Keratinocyte (primary cell): Measurements from ENCODE around the gene AP3B1. TPM values are rescaled to one million over a fixed set of nuclear protein-coding genes. Genes with fewer than 3 reads are reported as not detected.
A peak's percentile ranks its signal among the peaks of the same experiment; 100 is the strongest.

Experiments
- DNase-seq: peaks from one replicate; pipeline ENCODE4 v3.0.0-alpha.2; 2011; ENCODE audit warnings: low read depth, missing footprints, low spot score
- FAIRE-seq: peaks from 2 replicates; lab custom pipeline; 2011; peaks lifted over from hg19 to GRCh38; lab: Jason Lieb, UNC
- H2AFZ ChIP-seq: 2 replicates; pipeline ENCODE4 v1.6.0; 2012; ENCODE audit warnings: low read length, control low read depth, inconsistent platforms; ENCODE audit not compliant: control insufficient read depth
- H3K27ac ChIP-seq: 2 replicates; pipeline ENCODE4 v1.5.1; 2011; ENCODE audit warnings: low read length; ENCODE audit not compliant: control insufficient read depth, insufficient read depth
- H3K27me3 ChIP-seq: 3 replicates; pipeline ENCODE4 v1.6.0; 2011; ENCODE audit warnings: low read length; ENCODE audit not compliant: control insufficient read depth, insufficient read depth; ENCODE audit errors: extremely low read depth
- H3K36me3 ChIP-seq, 2 experiments: 2 replicates in 1 of 2; 3 replicates in 1 of 2; pipeline ENCODE4 v1.5.1; 2011; ENCODE audit warnings: low read length in 2 of 2, mild to moderate bottlenecking in 1 of 2; ENCODE audit not compliant: control insufficient read depth in 2 of 2, insufficient read depth in 2 of 2; ENCODE audit errors: extremely low read depth in 1 of 2
- H3K4me1 ChIP-seq: 3 replicates; pipeline ENCODE4 v1.5.1; 2011; ENCODE audit warnings: low read length; ENCODE audit not compliant: control insufficient read depth, insufficient read depth; ENCODE audit errors: extremely low read depth
- H3K4me2 ChIP-seq: 3 replicates; pipeline ENCODE4 v1.6.0; 2011; ENCODE audit warnings: low read depth, low read length; ENCODE audit not compliant: control insufficient read depth, insufficient read depth; ENCODE audit errors: extremely low read depth
- H3K4me3 ChIP-seq, 3 experiments: fragments of 200-600 bp in 1 of 3; sonication (generic) in 1 of 3; 2 replicates in 2 of 3; 3 replicates in 1 of 3; pipeline ENCODE4 v1.5.1; 2011 to 2016; ENCODE audit warnings: low read length in 3 of 3, mild to moderate bottlenecking in 3 of 3, control low read depth in 2 of 3, inconsistent platforms in 1 of 3, low read depth in 1 of 3, mixed read lengths in 1 of 3, mixed run types in 1 of 3, moderate library complexity in 1 of 3; ENCODE audit not compliant: control insufficient read depth in 2 of 3, insufficient read depth in 2 of 3; ENCODE audit errors: extremely low read depth in 1 of 3
- H3K79me2 ChIP-seq: 2 replicates; pipeline ENCODE4 v1.6.0; 2012; ENCODE audit warnings: low read length; ENCODE audit not compliant: control insufficient read depth, insufficient read depth
- H3K9ac ChIP-seq: 3 replicates; pipeline ENCODE4 v1.6.0; 2011; ENCODE audit warnings: low read length; ENCODE audit not compliant: control insufficient read depth, insufficient read depth; ENCODE audit errors: extremely low read depth
- H3K9me1 ChIP-seq: 3 replicates; pipeline ENCODE4 v1.6.0; 2011; ENCODE audit warnings: low read length; ENCODE audit not compliant: control insufficient read depth, insufficient read depth; ENCODE audit errors: extremely low read depth
- H3K9me3 ChIP-seq: 2 replicates; pipeline ENCODE4 v1.5.1; 2012; ENCODE audit warnings: low read depth, low read length; ENCODE audit not compliant: control insufficient read depth
- H4K20me1 ChIP-seq: 3 replicates; pipeline ENCODE4 v1.6.0; 2011; ENCODE audit warnings: low read length; ENCODE audit not compliant: control insufficient read depth, insufficient read depth; ENCODE audit errors: extremely low read depth
- CTCF ChIP-seq, 3 experiments: IDR thresholded peaks in 1 of 3; conservative IDR thresholded peaks in 1 of 3; optimal IDR thresholded peaks in 1 of 3; 2 replicates in 2 of 3; 3 replicates in 1 of 3; pipeline versions ENCODE3 to v1.5.1; 2011; ENCODE audit warnings: low read length in 3 of 3, mild to moderate bottlenecking in 3 of 3, moderate library complexity in 2 of 3, control low read depth in 1 of 3, inconsistent platforms in 1 of 3; ENCODE audit not compliant: insufficient read depth in 2 of 3; ENCODE audit errors: extremely low read depth in 1 of 3
- EZH2 ChIP-seq: IDR thresholded peaks from one replicate; pipeline ENCODE4 v1.6.1; 2012; ENCODE audit warnings: inconsistent platforms, mild to moderate bottlenecking, low read length, moderate library complexity
- dilution Hi-C: fragments of 300-500 bp; cut with MboI; formaldehyde crosslinking; loops from one replicate; pipeline ENCODE4 v1.7.0; 2020; ENCODE audit warnings: low sequenced_read_pairs; ENCODE audit not compliant: extremely low pct_ligation_motif_present
- polyA plus RNA-seq, 5 experiments: library from polyadenylated mRNA; depleted of rRNA in 3 of 5; stranded (reverse) in 3 of 5; stranded (forward) in 1 of 5; unstranded in 1 of 5; fragments of >200 nt; gene quantifications; 1 replicate in 1 of 5; 2 replicates in 3 of 5; 3 replicates in 1 of 5; pipeline versions ENCODE4 v1.2.1 to v1.2.3, GENCODE V29; 2011 to 2012; ENCODE audit warnings: missing spikeins in 2 of 5, low read depth in 1 of 5, low replicate concordance in 1 of 5

The AP3B1 gene
- polyA plus RNA-seq, 1 donor (not counting 4 experiments of a cell fraction or from before 2014, with no cell fraction given) = 65.1 TPM

GRCh38 chr5:78102500-78102899 is 192.0 kb downstream of the AP3B1 start:
- FAIRE-seq = peak; percentile 71
- dilution Hi-C loops = no loop called here

GRCh38 chr5:78095125-78095524 is 199.4 kb downstream of the AP3B1 start:
- peaks cover 0 to 6% of the 10 kb centered on the region in 2 experiments for H3K36me3 ChIP-seq
- no peaks in the 10 kb centered on the region for H3K9me3 ChIP-seq
- TF ChIP-seq CTCF (optimal IDR thresholded peaks at IDR 0.05 in 1 of 3, IDR thresholded peaks at IDR 0.05 in 1 of 3, conservative IDR thresholded peaks at IDR 0.05 in 1 of 3; ENCODE audit: extremely low read depth in 1 of 3, insufficient read depth in 2 of 3, low read length in 3 of 3) (no peak), EZH2 (no peak)
- no peak overlapping the region for H3K4me3 ChIP-seq
- no peak overlapping the region for H2AFZ ChIP-seq
- H3K9me1 ChIP-seq = no peaks in the 10 kb centered on the region
- no peaks in the 10 kb centered on the region for H3K27me3 ChIP-seq
- peaks cover 2% of the 10 kb centered on the region for H3K4me1 ChIP-seq
- no peak for DNase-seq
- no peak for FAIRE-seq
- no peaks in the 10 kb centered on the region for H3K79me2 ChIP-seq
- H3K9ac ChIP-seq = no peak overlapping the region
- no peaks in the 10 kb centered on the region for H4K20me1 ChIP-seq
- no peak overlapping the region for H3K4me2 ChIP-seq
- H3K27ac ChIP-seq = no peak overlapping the region
- dilution Hi-C loops = no loop called here

More at GRCh38 chr5:78102500-78102899, 192.0 kb downstream of the AP3B1 start:
- Histone ChIP-seq H3K9ac (no peak overlapping the region), H3K4me2 (no peak overlapping the region), H3K27me3 (no peaks in the 10 kb centered on the region), H4K20me1 (no peaks in the 10 kb centered on the region), H3K27ac (no peak overlapping the region), H3K4me1 (no peaks in the 10 kb centered on the region), H3K79me2 (no peaks in the 10 kb centered on the region), H2AFZ (no peak overlapping the region), H3K36me3 (peaks cover 0 to 4% of the 10 kb centered on the region in 2 experiments), H3K9me1 (no peaks in the 10 kb centered on the region), H3K9me3 (no peaks in the 10 kb centered on the region), H3K4me3 (no peak overlapping the region)
- no peak for TF ChIP-seq CTCF (optimal IDR thresholded peaks at IDR 0.05 in 1 of 3, IDR thresholded peaks at IDR 0.05 in 1 of 3, conservative IDR thresholded peaks at IDR 0.05 in 1 of 3; ENCODE audit: extremely low read depth in 1 of 3, insufficient read depth in 2 of 3, low read length in 3 of 3)
- no peak for TF ChIP-seq EZH2
- no peak for DNase-seq
